GM10266 (cell line): ENCODE measurements around the gene C1QTNF1.

Experiments used
- DNase-seq: peaks from one replicate; pipeline ENCODE4 v3.0.0; 2012; ENCODE audit errors: extremely low spot score
- CTCF ChIP-seq: IDR thresholded peaks from 2 replicates; pipeline ENCODE4 v1.5.1; 2012; ENCODE audit warnings: mild to moderate bottlenecking, low read depth; ENCODE audit not compliant: control insufficient read depth, insufficient read depth; ENCODE audit errors: missing control alignments

C1QTNF1 gene

GRCh38 chr17:79083191-79083971, 59.4 kb downstream of the C1QTNF1 start:
- no peak for TF ChIP-seq CTCF
- no peak for DNase-seq

- DNase-seq = no peak
- no peak for TF ChIP-seq CTCF
Observed at GRCh38 chr17:79084291-79085153, 60.6 kb downstream of the C1QTNF1 start.

- TF ChIP-seq CTCF = no peak
- no peak for DNase-seq
Observed at GRCh38 chr17:79085154-79085920, 61.4 kb downstream of the C1QTNF1 start.

GRCh38 chr17:79085921-79086551, 62.1 kb downstream of the C1QTNF1 start:
- no peak for TF ChIP-seq CTCF
- no peak for DNase-seq

GRCh38 chr17:79086609-79087427, 62.8 kb downstream of the C1QTNF1 start:
- TF ChIP-seq CTCF = no peak
- no peak for DNase-seq
